NCI-H2227 (cell line): ENCODE measurements around the gene EFNA5.
"Not testable (repeated sequence)": the region's sequence is repeated elsewhere in the genome, so short reads cannot be mapped to it uniquely, and the experiment has no call there.

Experiments
- DNase-seq: peaks from one replicate; lab custom pipeline; 2025; ENCODE audit not compliant: unreplicated experiment; lab: John Stamatoyannopoulos, UW

Gene EFNA5

GRCh38 chr5:107499776-107500175, 171.0 kb downstream of the EFNA5 start:
- no peak for DNase-seq

- DNase-seq, result no peak
Observed at GRCh38 chr5:107499237-107499636, 171.5 kb downstream of the EFNA5 start.

- no peak for DNase-seq
Observed at GRCh38 chr5:107496466-107496865, 174.3 kb downstream of the EFNA5 start.

GRCh38 chr5:107494129-107494528, 176.6 kb downstream of the EFNA5 start:
- not testable (repeated sequence) for DNase-seq

GRCh38 chr5:107487056-107487542, 183.6 kb downstream of the EFNA5 start:
- no peak for DNase-seq

GRCh38 chr5:107486489-107486888, 184.2 kb downstream of the EFNA5 start:
- DNase-seq, result no peak

- no peak for DNase-seq
Observed at GRCh38 chr5:107485184-107485583, 185.6 kb downstream of the EFNA5 start.

GRCh38 chr5:107484281-107484680, 186.5 kb downstream of the EFNA5 start:
- no peak for DNase-seq

- DNase-seq, result no peak
Observed at GRCh38 chr5:107483231-107484024, 187.3 kb downstream of the EFNA5 start.

- no peak for DNase-seq
Observed at GRCh38 chr5:107478068-107478641, 192.6 kb downstream of the EFNA5 start.

GRCh38 chr5:107477492-107477891, 193.2 kb downstream of the EFNA5 start:
- DNase-seq, result no peak

GRCh38 chr5:107476783-107477182, 194.0 kb downstream of the EFNA5 start:
- no peak for DNase-seq

GRCh38 chr5:107474716-107475489, 195.8 kb downstream of the EFNA5 start:
- no peak for DNase-seq

GRCh38 chr5:107474361-107474715, 196.4 kb downstream of the EFNA5 start:
- DNase-seq, result no peak

- DNase-seq, result no peak
Observed at GRCh38 chr5:107472620-107473064, 198.1 kb downstream of the EFNA5 start.

- DNase-seq, result no peak
Observed at GRCh38 chr5:107470295-107470582, 200.5 kb downstream of the EFNA5 start.

- DNase-seq, result no peak
Observed at GRCh38 chr5:107469485-107470294, 201.0 kb downstream of the EFNA5 start.

GRCh38 chr5:107469064-107469463, 201.7 kb downstream of the EFNA5 start:
- no peak for DNase-seq

GRCh38 chr5:107468276-107468675, 202.5 kb downstream of the EFNA5 start:
- DNase-seq, result no peak

- no peak for DNase-seq
Observed at GRCh38 chr5:107467137-107467932, 203.4 kb downstream of the EFNA5 start.
